Naive thymus-derived CD8-positive, alpha-beta T cell (primary cell): ENCODE results near the gene TSEN54. TPM values are rescaled to one million over a fixed set of nuclear protein-coding genes. Genes with fewer than 3 reads are reported as not detected.
"Not testable (repeated sequence)": the region's sequence is repeated elsewhere in the genome, so short reads cannot be mapped to it uniquely, and the experiment has no call there.

ENCODE experiments used
- ATAC-seq, 2 donors: fragments of 150-1000 bp; cut with Tn5 transposase in 1 of 2; sonication (Bioruptor Pico), chemical (Tn5 transposase) in 1 of 2; 1 replicate in 1 of 2; 2 replicates in 1 of 2; pipeline ENCODE4 v1.10.0; 2021; ENCODE audit warnings: mild to moderate bottlenecking in 2 of 2, moderate library complexity in 2 of 2
- POLR2A ChIA-PET: fragments of 350-600 bp; sonication (Branson Sonifier 250); formaldehyde crosslinking; loops from one replicate; lab custom pipeline; 2021; ENCODE audit warnings: antibody characterized with exemption; lab: Charles Lee
- DNase-seq, 10 donors: peaks; one replicate each; pipeline versions ENCODE4 v3.0.0 to v3.0.0-alpha.2; 2020 to 2022
- H3K27ac Mint-ChIP-seq, 10 donors: one replicate each; pipeline ENCODE4 v1.8.0; 2020 to 2022; ENCODE audit warnings: mild to moderate bottlenecking in 10 of 10, mixed read lengths in 10 of 10, moderate library complexity in 4 of 10, inconsistent platforms in 1 of 10
- H3K27me3 Mint-ChIP-seq, 5 donors: one replicate each; pipeline ENCODE4 v1.8.0; 2021 to 2022; ENCODE audit warnings: mixed read lengths in 5 of 5
- H3K36me3 Mint-ChIP-seq, 3 donors: one replicate each; pipeline ENCODE4 v1.8.0; 2020 to 2022; ENCODE audit warnings: mixed read lengths in 3 of 3, mild to moderate bottlenecking in 2 of 3, inconsistent platforms in 1 of 3
- H3K4me1 Mint-ChIP-seq, 4 donors: one replicate each; pipeline ENCODE4 v1.8.0; 2021 to 2022; ENCODE audit warnings: mixed read lengths in 4 of 4
- H3K4me3 Mint-ChIP-seq, 10 donors: one replicate each; pipeline ENCODE4 v1.8.0; 2020 to 2022; ENCODE audit warnings: mild to moderate bottlenecking in 10 of 10, mixed read lengths in 10 of 10, moderate library complexity in 6 of 10, inconsistent platforms in 1 of 10
- H3K9me3 Mint-ChIP-seq, 9 donors: one replicate each; pipeline ENCODE4 v1.8.0; 2020 to 2022; ENCODE audit warnings: mixed read lengths in 9 of 9, mild to moderate bottlenecking in 3 of 9, inconsistent platforms in 1 of 9, moderate library complexity in 1 of 9
- polyA plus RNA-seq, 3 donors: library from polyadenylated mRNA; unstranded; fragments of 300-500 nt; fragmentation: Illumina TruSeq; gene quantifications; one replicate each; pipeline ENCODE4 v1.2.3, GENCODE V29; 2021
- total RNA-seq, 8 experiments: library from RNA in 2 of 8; stranded (reverse) in 2 of 8; gene quantifications; one replicate each; pipeline ENCODE4 v1.2.3 and lab custom pipeline; 2021 to 2026

TSEN54 gene
- total and polyA plus RNA-seq, 5 experiments from 2014 or later: 53.1 to 121 (median 98.2) TPM

- Mint-ChIP-seq H3K4me1 (peaks cover 13 to 30% (median 26%) of the 10 kb centered on the region in 4 donors), H3K9me3 (no peaks in the 10 kb centered on the region), H3K36me3 (peaks cover 0 to 18% (median 8%) of the 10 kb centered on the region in 3 donors), H3K27me3 (no peaks in the 10 kb centered on the region), H3K4me3 (peak overlapping the region; percentile 9 to 77 (median 60)), H3K27ac (peak overlapping the region in 3 of 10 donors; percentile 15 to 27 (median 20))
- POLR2A ChIA-PET: interaction anchor here (1.0 kb wide), 1 partner anchor 59 kb away, joined by 3 read pairs; the partner anchor contains the start of gene TMEM94
- DNase-seq: no peak
- ATAC-seq: no peak
Measured at GRCh38 chr17:75514919-75515495, 1.3 kb upstream of the TSEN54 start.

GRCh38 chr17:75515496-75516254, 653 bp upstream of the TSEN54 start, which contains the start of gene CASKIN2:
TSS of gene CASKIN2 (minus strand) at chr17:75515537. CDS start at chr17:75513804, 1,733 bp downstream.
- H3K27ac Mint-ChIP-seq: peak within 1 kb of the TSS in 8 of 10 donors; percentile 8 to 80 (median 44)
- POLR2A ChIA-PET: interaction anchor here (1.0 to 3.1 kb wide), 18 partner anchors 9 to 643 kb away, joined by 3 to 32 read pairs (median 6); partner anchors contain the start of genes FDXR, GRB2, LLGL2 and MIF4GD
- no peaks in the 10 kb centered on the region for H3K27me3 Mint-ChIP-seq
- H3K36me3 Mint-ChIP-seq: peaks cover 0 to 22% (median 8%) of the 10 kb centered on the region in 3 donors
- H3K4me1 Mint-ChIP-seq: peaks cover 13 to 30% (median 26%) of the 10 kb centered on the region in 4 donors
- H3K9me3 Mint-ChIP-seq: no peaks in the 10 kb centered on the region
- peak within 1 kb of the TSS; percentile 70 to 90 (median 78) for H3K4me3 Mint-ChIP-seq
- DNase-seq (peak; percentile 67 to 86 (median 79)), ATAC-seq (peak; percentile 53 to 55)

GRCh38 chr17:75516619-75517296, 430 bp downstream of the TSEN54 start:
- Mint-ChIP-seq H3K4me1 (peaks cover 13 to 30% (median 26%) of the 10 kb centered on the region in 4 donors), H3K9me3 (no peaks in the 10 kb centered on the region), H3K27me3 (no peaks in the 10 kb centered on the region), H3K4me3 (peak overlapping the region; percentile 71 to 88 (median 84)), H3K27ac (peak overlapping the region in 9 of 10 donors; percentile 90 to 98 (median 96)), H3K36me3 (peaks cover 0 to 30% (median 8%) of the 10 kb centered on the region in 3 donors)
- peak in 1 of 2 donors; percentile 19 for ATAC-seq
- POLR2A ChIA-PET: interaction anchor here (0.6 to 3.1 kb wide), 27 partner anchors 8 to 1066 kb away, joined by 3 to 32 read pairs (median 4); partner anchors contain the start of genes FDXR, GRB2, LLGL2 and MIF4GD
- DNase-seq: peak in 3 of 10 donors; percentile 27 to 40 (median 39)

- peaks cover 0 to 36% (median 9%) of the 10 kb centered on the region in 3 donors for H3K36me3 Mint-ChIP-seq
Measured at GRCh38 chr17:75517297-75517865, 1.1 kb downstream of the TSEN54 start.

GRCh38 chr17:75518201-75518600, 1.9 kb downstream of the TSEN54 start:
- Mint-ChIP-seq H3K9me3 (no peaks in the 10 kb centered on the region), H3K27me3 (no peaks in the 10 kb centered on the region), H3K27ac (peak overlapping the region; percentile 90 to 98 (median 96)), H3K36me3 (peaks cover 0 to 42% (median 11%) of the 10 kb centered on the region in 3 donors), H3K4me3 (peak overlapping the region; percentile 71 to 88 (median 84)), H3K4me1 (peaks cover 13 to 33% (median 26%) of the 10 kb centered on the region in 4 donors)
- peak; percentile 54 to 78 for ATAC-seq
- peak in 8 of 10 donors; percentile 51 to 88 (median 79) for DNase-seq
- POLR2A ChIA-PET: interaction anchor here (0.7 to 3.1 kb wide), 10 partner anchors 13 to 360 kb away, joined by 3 to 19 read pairs (median 5); partner anchors contain the start of genes GGA3, MIF4GD, MRPS7 and TMEM94

More at GRCh38 chr17:75517297-75517865, 1.1 kb downstream of the TSEN54 start:
- ATAC-seq (no peak), DNase-seq (peak in 3 of 10 donors; percentile 12 to 30 (median 16))
- Mint-ChIP-seq H3K9me3 (no peaks in the 10 kb centered on the region), H3K4me1 (peaks cover 13 to 32% (median 26%) of the 10 kb centered on the region in 4 donors), H3K27me3 (no peaks in the 10 kb centered on the region), H3K27ac (peak overlapping the region; percentile 90 to 98 (median 96)), H3K4me3 (peak overlapping the region; percentile 71 to 88 (median 84))
- POLR2A ChIA-PET: interaction anchor here (1.0 to 3.1 kb wide), 13 partner anchors 7 to 263 kb away, joined by 3 to 32 read pairs (median 12); partner anchors contain the start of genes GGA3, GRB2, LLGL2 and MRPS7

- H3K4me1 Mint-ChIP-seq: peaks cover 13 to 33% (median 26%) of the 10 kb centered on the region in 4 donors
- DNase-seq: no peak
Measured at GRCh38 chr17:75518983-75519537, 2.7 kb downstream of the TSEN54 start.

GRCh38 chr17:75520413-75520812, 4.1 kb downstream of the TSEN54 start:
- peak overlapping the region in 1 of 10 donors; percentile 43 for H3K27ac Mint-ChIP-seq
- not testable (repeated sequence) for H3K4me3 Mint-ChIP-seq, H3K9me3 Mint-ChIP-seq, ATAC-seq, DNase-seq, H3K27me3 Mint-ChIP-seq
- POLR2A ChIA-PET: interaction anchor here (1.1 to 1.7 kb wide), 2 partner anchors 61 to 68 kb away, joined by 3 to 4 read pairs; no protein-coding TSS in a partner anchor
- peaks cover 0 to 45% (median 11%) of the 10 kb centered on the region in 3 donors for H3K36me3 Mint-ChIP-seq
- peaks cover 13 to 37% (median 27%) of the 10 kb centered on the region in 4 donors for H3K4me1 Mint-ChIP-seq

More at GRCh38 chr17:75518983-75519537, 2.7 kb downstream of the TSEN54 start:
- Mint-ChIP-seq H3K36me3 (peaks cover 0 to 43% (median 11%) of the 10 kb centered on the region in 3 donors), H3K9me3 (no peaks in the 10 kb centered on the region), H3K27me3 (no peaks in the 10 kb centered on the region), H3K4me3 (peak overlapping the region in 8 of 10 donors; percentile 51 to 87 (median 84)), H3K27ac (peak overlapping the region in 9 of 10 donors; percentile 90 to 98 (median 96))
- POLR2A ChIA-PET: interaction anchor here (0.9 to 3.1 kb wide), 5 partner anchors 14 to 360 kb away, joined by 3 to 19 read pairs (median 5); partner anchors contain the start of genes TMEM94 and TRIM47
- ATAC-seq: no peak

GRCh38 chr17:75521290-75521689, 5.0 kb downstream of the TSEN54 start:
- peak overlapping the region in 3 of 10 donors; percentile 15 to 47 (median 33) for H3K27ac Mint-ChIP-seq
- peaks cover 14 to 39% (median 30%) of the 10 kb centered on the region in 4 donors for H3K4me1 Mint-ChIP-seq
- peaks cover 0 to 45% (median 11%) of the 10 kb centered on the region in 3 donors for H3K36me3 Mint-ChIP-seq
- H3K4me3 Mint-ChIP-seq: no peak overlapping the region
- DNase-seq (no peak), ATAC-seq (no peak)
- H3K9me3 Mint-ChIP-seq: no peaks in the 10 kb centered on the region
- POLR2A ChIA-PET: interaction anchor here (1.1 to 1.7 kb wide), 2 partner anchors 60 to 67 kb away, joined by 3 to 4 read pairs; no protein-coding TSS in a partner anchor
- H3K27me3 Mint-ChIP-seq: no peaks in the 10 kb centered on the region

GRCh38 chr17:75521951-75522727, 5.8 kb downstream of the TSEN54 start:
- no peaks in the 10 kb centered on the region for H3K27me3 Mint-ChIP-seq
- H3K4me1 Mint-ChIP-seq: peaks cover 16 to 45% (median 33%) of the 10 kb centered on the region in 4 donors
- peaks cover 0 to 45% (median 11%) of the 10 kb centered on the region in 3 donors for H3K36me3 Mint-ChIP-seq
- H3K4me3 Mint-ChIP-seq: peak overlapping the region in 1 of 10 donors; percentile 35
- peak overlapping the region in 3 of 10 donors; percentile 11 to 88 (median 45) for H3K27ac Mint-ChIP-seq
- POLR2A ChIA-PET: interaction anchor here (1.1 to 1.7 kb wide), 2 partner anchors 67 kb away, joined by 4 read pairs; no protein-coding TSS in a partner anchor
- no peak for ATAC-seq
- DNase-seq: no peak
- H3K9me3 Mint-ChIP-seq: no peaks in the 10 kb centered on the region

GRCh38 chr17:75523647-75524046, 7.3 kb downstream of the TSEN54 start:
- no peaks in the 10 kb centered on the region for H3K9me3 Mint-ChIP-seq
- no peak for ATAC-seq
- H3K36me3 Mint-ChIP-seq: peaks cover 0 to 39% (median 8%) of the 10 kb centered on the region in 3 donors
- no peaks in the 10 kb centered on the region for H3K27me3 Mint-ChIP-seq
- H3K4me1 Mint-ChIP-seq: peaks cover 4 to 31% (median 20%) of the 10 kb centered on the region in 4 donors
- DNase-seq: no peak
- peak overlapping the region in 3 of 10 donors; percentile 21 to 60 (median 40) for H3K27ac Mint-ChIP-seq
- H3K4me3 Mint-ChIP-seq: peak overlapping the region in 4 of 10 donors; percentile 19 to 81 (median 70)
- POLR2A ChIA-PET: interaction anchor here (2.2 kb wide), 1 partner anchor 7 kb away, joined by 32 read pairs; the partner anchor contains the start of gene TSEN54
